ENCODE results near the gene CHKA.

CHKA gene

GRCh38 chr11:68031144-68031464 lies 90.1 kb downstream of the CHKA start:
- DNase-seq (ENCODE audit: low spot score): no peak

GRCh38 chr11:68030318-68031143 lies 90.7 kb downstream of the CHKA start, which contains the start of gene NDUFS8:
NDUFS8 (plus strand) TSS chr11:68030681; CDS start chr11:68032152, 1,471 bp downstream.
- peak; percentile 98 for DNase-seq (ENCODE audit: low spot score)

- DNase-seq (ENCODE audit: low spot score): no peak
Measured at GRCh38 chr11:68028802-68029545, 92.2 kb downstream of the CHKA start.

- DNase-seq (ENCODE audit: low spot score): no peak
Measured at GRCh38 chr11:68027667-68028066, 93.5 kb downstream of the CHKA start.

GRCh38 chr11:68026391-68027105 lies 94.6 kb downstream of the CHKA start:
- DNase-seq (ENCODE audit: low spot score): no peak

- DNase-seq (ENCODE audit: low spot score): no peak
Measured at GRCh38 chr11:68025047-68025446, 96.1 kb downstream of the CHKA start.

- no peak for DNase-seq (ENCODE audit: low spot score)
Measured at GRCh38 chr11:68024508-68024907, 96.7 kb downstream of the CHKA start.

- DNase-seq (ENCODE audit: low spot score): no peak
Measured at GRCh38 chr11:68022531-68022930, 98.7 kb downstream of the CHKA start.

- no peak for DNase-seq (ENCODE audit: low spot score)
Measured at GRCh38 chr11:68021167-68021787, 99.9 kb downstream of the CHKA start.

GRCh38 chr11:68020575-68020974 lies 100.6 kb downstream of the CHKA start:
- no peak for DNase-seq (ENCODE audit: low spot score)

- no peak for DNase-seq (ENCODE audit: low spot score)
Measured at GRCh38 chr11:68019486-68019885, 101.7 kb downstream of the CHKA start.

GRCh38 chr11:68018730-68019190 lies 102.4 kb downstream of the CHKA start:
- no peak for DNase-seq (ENCODE audit: low spot score)

GRCh38 chr11:68017980-68018729 lies 103.0 kb downstream of the CHKA start:
- no peak for DNase-seq (ENCODE audit: low spot score)

GRCh38 chr11:68016904-68017817 lies 104.0 kb downstream of the CHKA start:
- no peak for DNase-seq (ENCODE audit: low spot score)

GRCh38 chr11:68016161-68016903 lies 104.9 kb downstream of the CHKA start:
- DNase-seq (ENCODE audit: low spot score): no peak

GRCh38 chr11:68015467-68015866 lies 105.7 kb downstream of the CHKA start:
- no peak for DNase-seq (ENCODE audit: low spot score)

- no peak for DNase-seq (ENCODE audit: low spot score)
Measured at GRCh38 chr11:68014947-68015447, 106.2 kb downstream of the CHKA start.

- DNase-seq (ENCODE audit: low spot score): no peak
Measured at GRCh38 chr11:68014157-68014946, 106.8 kb downstream of the CHKA start.

Data from activated CD4-positive, alpha-beta T cell treated with anti-CD3 and anti-CD28 coated beads, Interleukin-2, Interleukin-4, amounts not matched to agents 100 ng/mL and 50 ng/mL, durations not matched to agents 16 hours and 8 hours (primary cell).